Measurements from ENCODE around the gene HNRNPCL1. TPM values are rescaled to one million over a fixed set of nuclear protein-coding genes. Genes with fewer than 3 reads are reported as not detected.
"Not testable (repeated sequence)": the region's sequence is repeated elsewhere in the genome, so short reads cannot be mapped to it uniquely, and the experiment has no call there.

The HNRNPCL1 gene
- total RNA-seq, 1 experiment from 2014 or later: not detected

- H3K4me3 Mint-ChIP-seq (ENCODE audit: low read depth, unreplicated experiment); BruUV-seq (replicated peaks); H3K9me3 Mint-ChIP-seq (ENCODE audit: low read depth, unreplicated experiment); CTCF ChIA-PET; DNase-seq; H3K4me1 Mint-ChIP-seq (ENCODE audit: low read depth, unreplicated experiment); intact Hi-C loops (cut with micrococcal nuclease; ENCODE audit: unreplicated experiment); H3K27ac Mint-ChIP-seq (ENCODE audit: unreplicated experiment); H3K36me3 Mint-ChIP-seq (ENCODE audit: insufficient read depth, unreplicated experiment): not testable (repeated sequence)
- peaks cover 40% of the 10 kb centered on the region for H3K27me3 Mint-ChIP-seq (ENCODE audit: unreplicated experiment)
These were observed 29.5 kb downstream of the HNRNPCL1 start for GRCh38 chr1:12819061-12819460.

DNA sequence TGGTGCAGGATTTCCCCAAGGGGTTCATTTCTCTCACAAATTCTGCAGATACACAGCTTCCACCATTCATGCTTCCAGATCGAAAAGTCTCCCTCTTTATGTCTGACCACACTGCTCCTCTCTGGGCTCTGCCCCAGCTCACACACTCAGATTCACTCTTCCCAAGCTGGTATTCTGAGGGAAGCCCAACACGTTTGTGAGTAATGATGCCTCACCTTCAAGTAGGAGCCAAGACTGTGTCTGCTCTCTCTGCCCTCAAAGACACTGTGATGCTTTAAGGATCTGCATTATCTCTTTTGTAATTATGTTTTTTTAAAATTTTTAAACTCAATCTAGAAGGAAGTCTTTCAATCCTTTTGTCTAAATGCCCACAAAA lies 37.1 kb downstream of the HNRNPCL1 start:
- no TSS peak for BruUV-seq (replicated peaks)
- Mint-ChIP-seq H3K4me3 (ENCODE audit: low read depth, unreplicated experiment) (no peak overlapping the region), H3K4me1 (ENCODE audit: low read depth, unreplicated experiment) (no peaks in the 10 kb centered on the region), H3K27ac (ENCODE audit: unreplicated experiment) (no peak overlapping the region), H3K27me3 (ENCODE audit: unreplicated experiment) (peaks cover 42% of the 10 kb centered on the region), H3K36me3 (ENCODE audit: insufficient read depth, unreplicated experiment) (peaks cover 5% of the 10 kb centered on the region), H3K9me3 (ENCODE audit: low read depth, unreplicated experiment) (no peaks in the 10 kb centered on the region)
- intact Hi-C loops (cut with micrococcal nuclease; ENCODE audit: unreplicated experiment): no loop called here
- CTCF ChIA-PET: no interaction called here
- no peak for DNase-seq
- TF ChIP-seq, protein P1, sequence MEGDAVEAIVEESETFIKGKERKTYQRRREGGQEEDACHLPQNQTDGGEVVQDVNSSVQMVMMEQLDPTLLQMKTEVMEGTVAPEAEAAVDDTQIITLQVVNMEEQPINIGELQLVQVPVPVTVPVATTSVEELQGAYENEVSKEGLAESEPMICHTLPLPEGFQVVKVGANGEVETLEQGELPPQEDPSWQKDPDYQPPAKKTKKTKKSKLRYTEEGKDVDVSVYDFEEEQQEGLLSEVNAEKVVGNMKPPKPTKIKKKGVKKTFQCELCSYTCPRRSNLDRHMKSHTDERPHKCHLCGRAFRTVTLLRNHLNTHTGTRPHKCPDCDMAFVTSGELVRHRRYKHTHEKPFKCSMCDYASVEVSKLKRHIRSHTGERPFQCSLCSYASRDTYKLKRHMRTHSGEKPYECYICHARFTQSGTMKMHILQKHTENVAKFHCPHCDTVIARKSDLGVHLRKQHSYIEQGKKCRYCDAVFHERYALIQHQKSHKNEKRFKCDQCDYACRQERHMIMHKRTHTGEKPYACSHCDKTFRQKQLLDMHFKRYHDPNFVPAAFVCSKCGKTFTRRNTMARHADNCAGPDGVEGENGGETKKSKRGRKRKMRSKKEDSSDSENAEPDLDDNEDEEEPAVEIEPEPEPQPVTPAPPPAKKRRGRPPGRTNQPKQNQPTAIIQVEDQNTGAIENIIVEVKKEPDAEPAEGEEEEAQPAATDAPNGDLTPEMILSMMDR (IDR thresholded peaks at IDR 0.05; ENCODE audit: unreplicated experiment): no peak

- Mint-ChIP-seq H3K4me3 (ENCODE audit: low read depth, unreplicated experiment) (no peak overlapping the region), H3K4me1 (ENCODE audit: low read depth, unreplicated experiment) (no peaks in the 10 kb centered on the region), H3K36me3 (ENCODE audit: insufficient read depth, unreplicated experiment) (peaks cover 5% of the 10 kb centered on the region), H3K9me3 (ENCODE audit: low read depth, unreplicated experiment) (no peaks in the 10 kb centered on the region), H3K27me3 (ENCODE audit: unreplicated experiment) (peaks cover 47% of the 10 kb centered on the region), H3K27ac (ENCODE audit: unreplicated experiment) (no peak overlapping the region)
- no peak for DNase-seq
- CTCF ChIA-PET: no interaction called here
- TF ChIP-seq, protein P1 (IDR thresholded peaks at IDR 0.05; ENCODE audit: unreplicated experiment): no peak
- no TSS peak for BruUV-seq (replicated peaks)
- intact Hi-C loops (cut with micrococcal nuclease; ENCODE audit: unreplicated experiment): no loop called here
These were observed 37.7 kb downstream of the HNRNPCL1 start for GRCh38 chr1:12810691-12811408.

GRCh38 chr1:12809933-12810332 lies 38.6 kb downstream of the HNRNPCL1 start:
- Mint-ChIP-seq H3K27ac (ENCODE audit: unreplicated experiment) (no peak overlapping the region), H3K27me3 (ENCODE audit: unreplicated experiment) (peaks cover 56% of the 10 kb centered on the region), H3K4me1 (ENCODE audit: low read depth, unreplicated experiment) (no peaks in the 10 kb centered on the region), H3K9me3 (ENCODE audit: low read depth, unreplicated experiment) (no peaks in the 10 kb centered on the region), H3K4me3 (ENCODE audit: low read depth, unreplicated experiment) (no peak overlapping the region), H3K36me3 (ENCODE audit: insufficient read depth, unreplicated experiment) (peaks cover 5% of the 10 kb centered on the region)
- intact Hi-C loops (cut with micrococcal nuclease; ENCODE audit: unreplicated experiment): no loop called here
- BruUV-seq (replicated peaks): no TSS peak
- CTCF ChIA-PET: no interaction called here
- DNase-seq: no peak
- TF ChIP-seq, protein P1 (IDR thresholded peaks at IDR 0.05; ENCODE audit: unreplicated experiment): no peak

DNA sequence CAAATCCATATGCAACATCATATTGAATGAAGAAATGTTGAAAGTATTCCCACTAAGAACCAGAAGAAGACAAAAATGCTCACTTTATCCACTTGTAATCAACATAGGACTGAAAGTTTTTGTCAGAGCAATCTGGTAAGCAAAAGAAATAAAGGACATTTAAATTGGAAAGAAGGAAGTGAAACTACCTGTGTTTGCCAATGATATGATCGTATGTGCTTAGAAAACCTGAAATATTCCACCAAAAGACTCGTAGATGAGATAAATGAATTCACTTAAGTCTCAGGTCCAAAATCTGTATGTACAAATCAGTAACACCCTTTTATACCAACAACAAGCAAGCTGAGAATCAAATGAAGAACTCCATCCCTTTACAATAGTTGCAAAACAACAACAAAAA lies 48.8 kb downstream of the HNRNPCL1 start:
- TF ChIP-seq, protein P1 (IDR thresholded peaks at IDR 0.05; ENCODE audit: unreplicated experiment): no peak
- no TSS peak for BruUV-seq (replicated peaks)
- intact Hi-C loops (cut with micrococcal nuclease; ENCODE audit: unreplicated experiment): no loop called here
- DNase-seq: no peak
- peaks cover 2% of the 10 kb centered on the region for H3K9me3 Mint-ChIP-seq (ENCODE audit: low read depth, unreplicated experiment)
- CTCF ChIA-PET: no interaction called here
- no peak overlapping the region for H3K4me3 Mint-ChIP-seq (ENCODE audit: low read depth, unreplicated experiment)
- H3K4me1 Mint-ChIP-seq (ENCODE audit: low read depth, unreplicated experiment): no peaks in the 10 kb centered on the region
- H3K27me3 Mint-ChIP-seq (ENCODE audit: unreplicated experiment): peaks cover 39% of the 10 kb centered on the region
- no peaks in the 10 kb centered on the region for H3K36me3 Mint-ChIP-seq (ENCODE audit: insufficient read depth, unreplicated experiment)
- H3K27ac Mint-ChIP-seq (ENCODE audit: unreplicated experiment): no peak overlapping the region
